ENCODE results near the gene STK38.

The STK38 gene

GRCh38 chr6:36546308-36546919 lies 865 bp downstream of the STK38 start:
- Histone ChIP-seq H3K79me2 (ENCODE audit: insufficient read depth, low read length) (peaks cover 63% of the 10 kb centered on the region), H3K4me2 (ENCODE audit: low read depth, low read length, poor library complexity, severe bottlenecking) (peak overlapping the region; percentile 96)

GRCh38 chr6:36545767-36546307 lies 1.4 kb downstream of the STK38 start:
- Histone ChIP-seq H3K27me3 (ENCODE audit: insufficient read depth, low read length, poor library complexity, severe bottlenecking) (peaks cover 5% of the 10 kb centered on the region), H3K4me3 (ENCODE audit: low read length, poor library complexity, severe bottlenecking) (peak overlapping the region; percentile 99), H3K9me3 (ENCODE audit: insufficient read depth, low read depth, low read length) (no peaks in the 10 kb centered on the region), H3K4me1 (ENCODE audit: insufficient read depth, low read length, poor library complexity, severe bottlenecking) (peaks cover 57% of the 10 kb centered on the region), H3F3A (ENCODE audit: low read depth) (no peaks in the 10 kb centered on the region), H3K4me2 (ENCODE audit: low read depth, low read length, poor library complexity, severe bottlenecking) (peak overlapping the region; percentile 96), H4K20me1 (ENCODE audit: insufficient read depth, low read length, poor library complexity, severe bottlenecking) (peaks cover 54% of the 10 kb centered on the region), H3K9ac (ENCODE audit: low read depth, low read length, poor library complexity, severe bottlenecking) (peak overlapping the region; percentile 100), H2AFZ (ENCODE audit: low read length) (no peak overlapping the region), H3K36me3 (ENCODE audit: insufficient read depth, low read length) (no peaks in the 10 kb centered on the region), H3K9me2 (replicated peaks; ENCODE audit: low read depth, low read length) (no peaks in the 10 kb centered on the region), H3K79me2 (ENCODE audit: insufficient read depth, low read length) (peaks cover 69% of the 10 kb centered on the region)
- TF ChIP-seq CTCF (conservative IDR thresholded peaks at IDR 0.05; ENCODE audit: low read length), result no peak
- TF ChIP-seq EZH2phosphoT487 (IDR thresholded peaks at IDR 0.05; ENCODE audit: borderline replicate concordance), result no peak

More at GRCh38 chr6:36546308-36546919, 865 bp downstream of the STK38 start:
- H3K27me3 ChIP-seq (ENCODE audit: insufficient read depth, low read length, poor library complexity, severe bottlenecking), result peaks cover 5% of the 10 kb centered on the region
- peaks cover 48% of the 10 kb centered on the region for H4K20me1 ChIP-seq (ENCODE audit: insufficient read depth, low read length, poor library complexity, severe bottlenecking)
- H3K9me2 ChIP-seq (replicated peaks; ENCODE audit: low read depth, low read length), result no peaks in the 10 kb centered on the region
- H3F3A ChIP-seq (ENCODE audit: low read depth), result no peaks in the 10 kb centered on the region
- H3K4me1 ChIP-seq (ENCODE audit: insufficient read depth, low read length, poor library complexity, severe bottlenecking), result peaks cover 56% of the 10 kb centered on the region
- no peaks in the 10 kb centered on the region for H3K9me3 ChIP-seq (ENCODE audit: insufficient read depth, low read depth, low read length)
- no peaks in the 10 kb centered on the region for H3K36me3 ChIP-seq (ENCODE audit: insufficient read depth, low read length)
- TF ChIP-seq EZH2phosphoT487 (IDR thresholded peaks at IDR 0.05; ENCODE audit: borderline replicate concordance) (no peak), CTCF (conservative IDR thresholded peaks at IDR 0.05; ENCODE audit: low read length) (no peak)
- H3K4me3 ChIP-seq (ENCODE audit: low read length, poor library complexity, severe bottlenecking), result peak overlapping the region; percentile 99
- peak overlapping the region; percentile 100 for H3K9ac ChIP-seq (ENCODE audit: low read depth, low read length, poor library complexity, severe bottlenecking)
- 0 out of 2 replicates have a peak overlapping the region, but pooled peaks have one; percentile 3 for H2AFZ ChIP-seq (ENCODE audit: low read length)

- peak overlapping the region; percentile 99 for H3K4me3 ChIP-seq (ENCODE audit: low read length, poor library complexity, severe bottlenecking)
- no peaks in the 10 kb centered on the region for H3K9me3 ChIP-seq (ENCODE audit: insufficient read depth, low read depth, low read length)
- H3K4me2 ChIP-seq (ENCODE audit: low read depth, low read length, poor library complexity, severe bottlenecking), result peak overlapping the region; percentile 96
- no peaks in the 10 kb centered on the region for H3K9me2 ChIP-seq (replicated peaks; ENCODE audit: low read depth, low read length)
- no peak for TF ChIP-seq EZH2phosphoT487 (IDR thresholded peaks at IDR 0.05; ENCODE audit: borderline replicate concordance)
- TF ChIP-seq CTCF (conservative IDR thresholded peaks at IDR 0.05; ENCODE audit: low read length), result no peak
- H3K36me3 ChIP-seq (ENCODE audit: insufficient read depth, low read length), result peaks cover 14% of the 10 kb centered on the region
- peaks cover 85% of the 10 kb centered on the region for H3K79me2 ChIP-seq (ENCODE audit: insufficient read depth, low read length)
- H4K20me1 ChIP-seq (ENCODE audit: insufficient read depth, low read length, poor library complexity, severe bottlenecking), result peaks cover 69% of the 10 kb centered on the region
- H3K27me3 ChIP-seq (ENCODE audit: insufficient read depth, low read length, poor library complexity, severe bottlenecking), result peaks cover 5% of the 10 kb centered on the region
- H2AFZ ChIP-seq (ENCODE audit: low read length), result no peak overlapping the region
- H3K9ac ChIP-seq (ENCODE audit: low read depth, low read length, poor library complexity, severe bottlenecking), result peak overlapping the region; percentile 100
- peaks cover 57% of the 10 kb centered on the region for H3K4me1 ChIP-seq (ENCODE audit: insufficient read depth, low read length, poor library complexity, severe bottlenecking)
- peaks cover 3% of the 10 kb centered on the region; the same call in 1 of the 2 replicates for H3F3A ChIP-seq (ENCODE audit: low read depth)
These were observed 3.1 kb downstream of the STK38 start for GRCh38 chr6:36544228-36544627.

All from Loucy (cell line).